Spleen (tissue), 7 donors: ENCODE data around the gene LRRC8A.
A peak's percentile ranks its signal among the peaks of the same experiment; 100 is the strongest.

Source experiments
- CTCF ChIP-seq, 11 experiments: fragments of 200-600 bp in 7 of 11; fragments of 450-650 bp in 4 of 11; sonication (generic) in 4 of 11; IDR thresholded peaks in 8 of 11; conservative IDR thresholded peaks in 3 of 11; 1 replicate in 7 of 11; 2 replicates in 4 of 11; pipeline versions ENCODE4 v1.4.0 to v1.8.0; 2016 to 2021; ENCODE audit warnings: antibody characterized with exemption in 11 of 11, inconsistent platforms in 4 of 11, mild to moderate bottlenecking in 1 of 11
- POLR2A ChIP-seq, 3 donors: fragments of 450-650 bp; IDR thresholded peaks; one replicate each; pipeline ENCODE4 v1.5.1; 2017; ENCODE audit warnings: antibody characterized with exemption in 3 of 3, mild to moderate bottlenecking in 1 of 3
- POLR2AphosphoS5 ChIP-seq, 3 donors: sonication (generic); formaldehyde crosslinking; IDR thresholded peaks; one replicate each; pipeline ENCODE4 v1.5.1; 2017; ENCODE audit warnings: antibody characterized with exemption in 3 of 3
- donor health status: DM: no; HTN: no; CAD: no; lungs with moderate emphysema.
- donor health status: DM: no; HTN: no; CAD: no.
- donor health status: DM: no; HTN: no; CAD: no.

GRCh38 chr9:128913048-128913900, 31.3 kb downstream of the LRRC8A start:
- TF ChIP-seq CTCF (IDR thresholded peaks at IDR 0.05 in 8 of 11, conservative IDR thresholded peaks at IDR 0.05 in 3 of 11) (no peak), POLR2A (IDR thresholded peaks at IDR 0.05) (no peak), POLR2AphosphoS5 (IDR thresholded peaks at IDR 0.05) (peak; percentile 13 to 60 (median 48))
